Measurements from ENCODE around the gene SHOC2.

DNA sequence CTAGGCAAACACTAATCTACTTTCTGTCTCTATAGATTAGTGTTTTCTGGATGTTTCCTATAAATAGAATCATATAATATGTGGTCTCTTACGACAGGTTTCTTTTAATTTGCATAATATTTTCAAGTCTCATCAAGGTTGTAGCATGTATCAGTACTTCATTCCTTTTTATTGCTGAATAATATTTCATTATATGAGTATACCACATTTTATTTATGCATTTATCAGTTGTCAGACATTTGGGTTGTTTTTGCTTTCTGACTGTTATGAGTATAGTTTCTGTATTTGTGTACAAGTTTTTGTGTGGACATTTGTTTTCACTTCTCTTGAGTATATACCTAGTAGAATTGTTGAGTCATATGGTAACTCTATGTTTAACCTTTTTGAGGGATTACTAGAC is 48.2 kb downstream of the SHOC2 start:
- TF ChIP-seq, protein P1, sequence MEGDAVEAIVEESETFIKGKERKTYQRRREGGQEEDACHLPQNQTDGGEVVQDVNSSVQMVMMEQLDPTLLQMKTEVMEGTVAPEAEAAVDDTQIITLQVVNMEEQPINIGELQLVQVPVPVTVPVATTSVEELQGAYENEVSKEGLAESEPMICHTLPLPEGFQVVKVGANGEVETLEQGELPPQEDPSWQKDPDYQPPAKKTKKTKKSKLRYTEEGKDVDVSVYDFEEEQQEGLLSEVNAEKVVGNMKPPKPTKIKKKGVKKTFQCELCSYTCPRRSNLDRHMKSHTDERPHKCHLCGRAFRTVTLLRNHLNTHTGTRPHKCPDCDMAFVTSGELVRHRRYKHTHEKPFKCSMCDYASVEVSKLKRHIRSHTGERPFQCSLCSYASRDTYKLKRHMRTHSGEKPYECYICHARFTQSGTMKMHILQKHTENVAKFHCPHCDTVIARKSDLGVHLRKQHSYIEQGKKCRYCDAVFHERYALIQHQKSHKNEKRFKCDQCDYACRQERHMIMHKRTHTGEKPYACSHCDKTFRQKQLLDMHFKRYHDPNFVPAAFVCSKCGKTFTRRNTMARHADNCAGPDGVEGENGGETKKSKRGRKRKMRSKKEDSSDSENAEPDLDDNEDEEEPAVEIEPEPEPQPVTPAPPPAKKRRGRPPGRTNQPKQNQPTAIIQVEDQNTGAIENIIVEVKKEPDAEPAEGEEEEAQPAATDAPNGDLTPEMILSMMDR (IDR thresholded peaks at IDR 0.05; ENCODE audit: poor library complexity, severe bottlenecking), result no peak
- TF ChIP-seq EP300 (conservative IDR thresholded peaks at IDR 0.05; ENCODE audit: poor library complexity, severe bottlenecking) (no peak), EZH2 (IDR thresholded peaks at IDR 0.05; ENCODE audit: borderline replicate concordance, insufficient read depth, low read length, poor library complexity, severe bottlenecking) (no peak), RAD21 (conservative IDR thresholded peaks at IDR 0.05) (no peak)
- TF ChIP-seq, protein P2, sequence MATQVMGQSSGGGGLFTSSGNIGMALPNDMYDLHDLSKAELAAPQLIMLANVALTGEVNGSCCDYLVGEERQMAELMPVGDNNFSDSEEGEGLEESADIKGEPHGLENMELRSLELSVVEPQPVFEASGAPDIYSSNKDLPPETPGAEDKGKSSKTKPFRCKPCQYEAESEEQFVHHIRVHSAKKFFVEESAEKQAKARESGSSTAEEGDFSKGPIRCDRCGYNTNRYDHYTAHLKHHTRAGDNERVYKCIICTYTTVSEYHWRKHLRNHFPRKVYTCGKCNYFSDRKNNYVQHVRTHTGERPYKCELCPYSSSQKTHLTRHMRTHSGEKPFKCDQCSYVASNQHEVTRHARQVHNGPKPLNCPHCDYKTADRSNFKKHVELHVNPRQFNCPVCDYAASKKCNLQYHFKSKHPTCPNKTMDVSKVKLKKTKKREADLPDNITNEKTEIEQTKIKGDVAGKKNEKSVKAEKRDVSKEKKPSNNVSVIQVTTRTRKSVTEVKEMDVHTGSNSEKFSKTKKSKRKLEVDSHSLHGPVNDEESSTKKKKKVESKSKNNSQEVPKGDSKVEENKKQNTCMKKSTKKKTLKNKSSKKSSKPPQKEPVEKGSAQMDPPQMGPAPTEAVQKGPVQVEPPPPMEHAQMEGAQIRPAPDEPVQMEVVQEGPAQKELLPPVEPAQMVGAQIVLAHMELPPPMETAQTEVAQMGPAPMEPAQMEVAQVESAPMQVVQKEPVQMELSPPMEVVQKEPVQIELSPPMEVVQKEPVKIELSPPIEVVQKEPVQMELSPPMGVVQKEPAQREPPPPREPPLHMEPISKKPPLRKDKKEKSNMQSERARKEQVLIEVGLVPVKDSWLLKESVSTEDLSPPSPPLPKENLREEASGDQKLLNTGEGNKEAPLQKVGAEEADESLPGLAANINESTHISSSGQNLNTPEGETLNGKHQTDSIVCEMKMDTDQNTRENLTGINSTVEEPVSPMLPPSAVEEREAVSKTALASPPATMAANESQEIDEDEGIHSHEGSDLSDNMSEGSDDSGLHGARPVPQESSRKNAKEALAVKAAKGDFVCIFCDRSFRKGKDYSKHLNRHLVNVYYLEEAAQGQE (IDR thresholded peaks at IDR 0.05; ENCODE audit: borderline replicate concordance), result no peak
